Myocyte (in vitro differentiated cells): ENCODE results near the gene WIPI1. TPM values are rescaled to one million over a fixed set of nuclear protein-coding genes. Genes with fewer than 3 reads are reported as not detected.
"Not testable (repeated sequence)": the region's sequence is repeated elsewhere in the genome, so short reads cannot be mapped to it uniquely, and the experiment has no call there.

ENCODE experiments used
- DNase-seq: peaks from one replicate; pipeline ENCODE4 v3.0.0-alpha.2; 2012; ENCODE audit warnings: low read depth
- total RNA-seq: library from RNA; depleted of rRNA; stranded (reverse); fragments of >200 nt; gene quantifications from 2 replicates; pipeline ENCODE4 v1.2.3, GENCODE V29; 2014

The WIPI1 gene
- total RNA-seq, 1 donor from 2014 or later, result 141 TPM

DNA sequence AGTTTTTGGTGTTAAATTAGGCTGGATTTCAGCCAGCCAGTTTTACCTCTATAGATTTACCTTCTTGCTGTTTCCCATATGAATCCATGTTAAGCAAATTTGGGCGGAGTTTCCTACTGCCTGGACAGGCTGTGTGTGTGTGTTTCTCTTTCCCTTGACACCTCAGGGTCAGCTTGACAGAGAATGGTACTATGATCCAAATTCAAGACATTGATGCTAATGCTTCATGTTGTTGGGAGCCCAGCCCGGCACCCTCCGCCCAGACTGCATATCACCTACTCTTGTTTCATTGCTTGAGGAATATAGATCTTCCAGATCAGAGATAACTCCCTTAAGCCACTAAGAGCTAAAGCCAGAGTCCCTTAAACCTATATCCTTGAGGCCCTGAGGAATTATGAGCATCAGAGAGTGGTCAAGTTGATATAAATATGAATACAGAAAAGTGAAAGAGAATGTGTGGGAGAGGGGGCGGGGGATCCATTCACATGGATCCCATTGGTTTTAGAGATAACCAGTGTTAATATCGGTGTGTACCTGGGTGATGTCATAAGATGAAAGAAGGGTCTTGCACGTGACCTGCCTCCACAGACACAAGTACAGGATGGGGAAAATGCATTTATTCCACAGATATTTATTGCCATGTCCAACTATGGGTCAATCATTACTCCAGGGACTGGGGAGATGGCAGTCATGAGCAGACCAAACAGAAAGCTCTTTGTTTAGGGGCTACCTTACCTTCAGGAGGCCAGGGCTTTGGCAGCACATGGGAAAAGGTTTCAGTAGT, 69.7 kb downstream of the WIPI1 start:
- DNase-seq, result no peak

DNA sequence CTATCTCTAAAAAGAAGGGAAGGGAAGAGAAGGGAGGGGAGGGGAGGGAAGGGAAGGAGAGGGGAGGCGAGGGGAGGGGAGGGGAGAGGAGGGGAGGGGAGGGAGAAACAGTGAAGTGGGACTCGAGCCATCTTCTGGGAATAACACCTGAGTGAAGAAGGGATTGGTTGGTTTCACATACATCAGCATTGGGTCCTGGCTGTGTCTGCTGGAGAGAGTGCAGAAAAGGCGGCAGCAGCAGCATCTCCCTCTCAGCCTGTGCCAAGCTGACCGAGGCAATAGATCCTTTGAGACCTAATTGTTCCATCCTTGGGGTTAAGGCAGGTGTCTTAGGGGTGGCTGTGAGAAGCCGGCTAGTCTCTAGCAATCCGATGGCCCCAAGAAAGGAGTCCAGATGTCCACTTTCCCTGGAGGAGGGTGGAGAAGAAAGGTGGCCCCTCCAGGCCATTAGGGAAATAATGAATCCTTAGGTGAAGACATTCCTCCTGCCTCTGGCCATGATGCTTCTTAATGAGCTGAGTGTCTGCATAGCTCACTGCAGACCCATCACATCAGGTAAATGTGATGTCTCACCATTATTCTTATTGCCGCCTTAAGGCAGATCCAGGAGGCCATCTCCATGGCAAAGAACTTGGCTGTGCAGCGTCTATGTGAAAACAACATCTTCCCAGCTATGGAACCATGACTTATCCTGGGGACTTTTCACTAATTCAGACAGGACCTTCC, 71.6 kb downstream of the WIPI1 start:
- no peak for DNase-seq

DNA sequence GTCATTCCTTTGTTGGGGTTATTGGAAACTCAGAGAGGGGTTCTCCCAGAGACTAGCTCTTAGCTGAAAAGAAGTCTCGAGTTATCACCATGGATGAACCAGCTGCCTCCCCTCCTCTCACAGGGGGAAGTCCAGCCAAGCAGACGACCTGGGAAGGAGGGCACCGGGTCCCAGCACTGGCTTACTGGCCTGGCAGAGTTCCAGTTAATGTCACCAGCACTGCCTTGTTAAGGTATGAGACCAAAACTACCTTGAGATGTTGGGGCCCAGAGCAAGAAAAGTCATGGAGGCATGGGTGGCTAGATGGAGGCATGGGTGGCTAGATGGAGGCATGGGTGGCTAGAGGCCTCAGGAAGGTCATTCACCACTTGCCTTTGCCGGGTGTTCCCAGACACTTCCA, 72.4 kb downstream of the WIPI1 start:
- DNase-seq, result no peak

- DNase-seq, result no peak
Observed at GRCh38 chr17:68384471-68384870, 72.8 kb downstream of the WIPI1 start.

DNA sequence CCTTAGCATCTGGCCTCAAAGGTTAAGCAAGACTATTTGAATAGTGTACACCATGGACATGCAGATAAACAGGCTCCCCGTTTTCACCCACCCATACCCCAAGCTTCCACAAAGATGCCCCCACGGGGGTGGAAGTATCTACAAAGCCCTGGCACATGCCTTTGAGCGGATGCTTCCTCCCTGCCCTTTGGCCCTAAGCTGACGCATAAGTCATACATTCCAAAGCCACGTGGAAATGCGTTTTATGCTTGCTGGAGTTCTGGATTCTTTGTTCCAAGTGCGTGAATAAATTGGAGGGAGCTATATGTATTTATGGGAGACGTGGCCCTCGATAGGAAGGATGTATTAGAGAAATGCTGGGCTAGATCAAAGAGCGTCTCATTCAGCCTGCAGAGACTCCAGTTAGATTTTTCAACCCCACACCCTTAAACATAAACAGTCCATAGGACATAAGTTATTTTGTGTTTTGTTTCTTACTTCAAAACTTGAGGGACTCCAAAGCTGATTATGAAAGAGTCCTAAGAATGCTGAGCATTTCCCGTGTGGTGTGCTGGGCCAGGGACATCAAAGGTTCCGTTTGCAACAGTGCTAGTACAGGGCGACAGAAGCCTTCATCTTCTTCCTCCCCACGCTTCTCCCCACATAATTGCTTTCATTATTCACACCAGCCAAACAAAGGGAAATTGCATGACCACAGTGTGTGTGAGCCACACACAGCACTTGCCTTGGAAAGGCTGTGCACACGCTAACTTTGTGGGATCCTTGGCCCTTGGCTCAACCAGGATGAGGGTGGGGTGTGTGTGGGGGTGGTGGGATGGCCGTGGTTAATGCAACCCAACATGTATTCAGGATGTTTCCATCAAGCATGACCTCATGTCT, 73.6 kb downstream of the WIPI1 start:
- no peak for DNase-seq

GRCh38 chr17:68383120-68383442, 74.2 kb downstream of the WIPI1 start:
- no peak for DNase-seq

DNA sequence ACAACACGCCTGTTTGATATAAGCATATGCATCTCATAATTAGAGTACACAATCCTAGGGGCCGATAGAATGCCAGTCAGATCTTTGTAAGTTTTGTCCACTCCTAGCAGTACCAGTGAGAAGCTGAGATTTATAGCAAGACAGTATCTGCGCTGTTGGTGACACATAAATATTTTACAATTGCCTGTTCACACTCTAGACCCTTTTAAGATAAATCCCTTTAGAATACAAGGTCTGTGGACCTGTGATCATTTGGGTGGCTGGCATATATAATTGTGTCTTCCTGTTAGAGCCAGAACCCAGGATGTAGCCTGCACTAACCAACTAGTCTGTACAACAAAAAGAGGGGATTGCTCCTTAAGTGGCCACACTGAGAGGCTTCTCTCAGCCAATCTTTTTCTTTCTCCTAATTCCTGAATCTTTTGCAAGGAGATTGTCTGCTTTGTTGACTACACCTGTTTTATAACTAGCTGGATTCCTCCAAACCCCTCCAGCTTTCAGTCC, 74.7 kb downstream of the WIPI1 start:
- no peak for DNase-seq

DNA sequence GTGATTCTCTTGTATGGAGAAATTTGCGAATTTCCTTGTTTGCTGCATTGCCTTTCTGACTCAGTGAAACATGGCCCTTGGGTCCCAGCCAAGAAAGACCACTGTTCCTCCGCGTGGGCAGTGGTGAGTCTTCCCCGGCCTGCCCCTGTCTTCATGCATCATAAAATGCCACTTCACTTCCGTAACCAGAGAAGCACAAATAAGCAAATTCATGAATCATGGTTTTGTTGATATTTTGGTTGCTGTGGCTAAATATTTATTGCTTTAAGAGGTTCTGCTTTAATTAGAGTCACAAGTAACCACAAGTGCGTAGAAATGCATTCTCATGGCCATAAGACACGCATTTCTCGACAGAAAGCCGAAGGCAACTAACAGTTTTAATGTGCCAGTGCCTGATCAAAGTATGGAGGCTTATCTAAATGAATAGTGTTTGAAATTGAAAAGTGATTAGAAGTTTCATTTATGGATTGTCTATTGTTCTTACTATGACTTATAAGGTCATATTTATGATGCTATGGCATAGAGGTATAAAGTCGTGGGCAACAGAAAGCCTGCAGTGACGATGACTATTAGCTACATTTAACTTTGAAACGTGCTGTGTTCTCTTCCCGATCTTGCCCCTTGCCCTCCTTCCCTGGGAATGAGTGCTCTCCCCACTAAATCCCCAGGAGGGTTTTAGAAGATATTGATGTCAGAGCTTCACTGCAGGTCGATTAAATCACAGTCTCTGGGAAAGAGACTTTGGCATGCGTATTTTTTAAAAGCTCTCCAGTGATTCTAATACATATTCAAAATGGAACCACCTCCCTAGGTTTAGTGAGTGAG, 76.0 kb downstream of the WIPI1 start:
- peak; percentile 86 for DNase-seq

GRCh38 chr17:68379692-68380677, 77.3 kb downstream of the WIPI1 start:
- no peak for DNase-seq

- no peak for DNase-seq
Observed at GRCh38 chr17:68379177-68379510, 78.2 kb downstream of the WIPI1 start.

DNA sequence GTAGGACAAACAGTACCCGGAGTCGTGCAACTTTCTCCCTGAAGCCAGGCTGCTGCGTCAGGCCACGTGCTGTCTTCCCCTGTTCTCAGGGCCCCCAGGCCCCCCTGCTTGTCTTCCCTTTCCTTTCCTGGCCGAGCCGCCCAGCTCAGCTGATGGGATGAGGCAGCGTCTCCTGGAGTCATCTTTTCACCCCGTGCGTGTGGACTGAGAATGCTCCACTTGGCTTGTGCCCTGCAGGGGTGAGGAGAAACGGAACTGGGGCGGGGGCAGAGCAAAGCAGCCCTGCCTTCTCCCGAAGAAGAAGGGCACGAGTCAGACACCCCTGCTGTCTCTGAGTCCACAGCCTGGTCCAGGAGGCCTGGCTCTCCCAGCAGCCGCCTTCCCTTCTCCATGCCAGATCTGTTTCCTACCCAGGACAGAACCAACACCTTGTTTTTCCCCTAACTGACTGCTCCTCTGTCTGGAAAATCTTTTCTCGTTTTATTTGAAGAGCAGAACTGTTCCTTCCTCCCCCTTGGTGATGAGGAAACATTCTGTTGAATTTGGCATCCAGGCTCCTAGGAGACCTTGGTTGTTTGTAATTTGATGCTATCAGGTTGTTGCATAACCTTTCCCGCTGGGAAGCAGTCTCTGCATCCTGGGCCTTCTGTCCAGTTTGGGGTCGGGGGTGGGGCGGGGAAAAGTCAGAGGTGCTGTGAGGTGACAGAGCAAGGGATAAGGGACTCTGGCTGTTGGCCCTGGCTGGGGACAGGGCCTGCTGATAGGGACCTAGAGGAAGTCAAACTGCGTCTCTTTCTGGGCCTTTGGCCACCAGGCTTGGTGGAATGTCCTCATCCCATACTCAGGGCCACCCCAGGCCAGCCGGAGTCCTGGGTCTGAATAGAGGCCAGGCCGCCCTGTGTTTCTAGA, 78.8 kb downstream of the WIPI1 start:
- peak; percentile 71 for DNase-seq

- no peak for DNase-seq
Observed at GRCh38 chr17:68377771-68378267, 79.5 kb downstream of the WIPI1 start.

- DNase-seq, result not testable (repeated sequence)
Observed at GRCh38 chr17:68376178-68376577, 81.1 kb downstream of the WIPI1 start.

DNA sequence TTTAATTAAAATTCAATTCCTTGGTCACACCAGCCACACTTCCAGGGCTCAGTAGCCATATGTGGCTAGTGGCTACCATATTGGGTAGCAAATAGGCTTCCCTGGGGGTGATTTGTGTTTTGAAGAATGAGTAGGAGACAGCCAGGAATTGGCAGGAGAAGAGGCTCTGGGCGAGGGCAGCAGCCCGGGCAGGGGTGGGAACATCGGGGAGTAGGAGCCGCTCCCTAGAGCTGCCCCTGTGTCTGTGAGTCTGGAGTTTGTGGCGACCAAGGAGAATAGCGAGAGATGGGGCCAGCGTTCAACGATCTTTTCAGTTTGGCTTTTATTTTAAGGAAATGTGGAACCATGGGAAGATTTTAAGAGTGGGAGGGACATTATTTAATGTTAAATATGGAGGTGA, 81.7 kb downstream of the WIPI1 start:
- DNase-seq, result no peak
